Measurements from ENCODE around the gene CLCN7.

Gene CLCN7

GRCh38 chr16:1451702-1452392, 23.0 kb downstream of the CLCN7 start:
- no CpG with 5 or more reads among the region's 34 CpGs for WGBS (ENCODE audit: extremely low coverage, insufficient coverage, low lambda C conversion rate)
- Histone ChIP-seq H3K56ac (ENCODE audit: low read length) (no peak overlapping the region), H3K27ac (ENCODE audit: low read depth, low read length) (no peak overlapping the region), H3K4ac (ENCODE audit: low read depth, low read length) (no peak overlapping the region), H4K5ac (ENCODE audit: low read length) (no peak overlapping the region), H2BK5ac (ENCODE audit: low read length) (no peak overlapping the region), H3K79me1 (ENCODE audit: low read length) (no peaks in the 10 kb centered on the region), H3K18ac (ENCODE audit: low read length) (no peak overlapping the region), H4K8ac (ENCODE audit: low read depth, low read length) (no peak overlapping the region), H3K4me1 (ENCODE audit: control insufficient read depth, low read depth, low read length) (no peaks in the 10 kb centered on the region), H2BK120ac (ENCODE audit: low read depth, low read length) (no peak overlapping the region), H3K4me2 (ENCODE audit: low read length) (no peak overlapping the region), H3K27me3 (ENCODE audit: insufficient read depth, low read length, poor library complexity) (no peaks in the 10 kb centered on the region), H3K9ac (ENCODE audit: low read length) (no peak overlapping the region), H2BK15ac (replicated peaks; ENCODE audit: low read depth) (no peak overlapping the region), H3K36me3 (ENCODE audit: control insufficient read depth, insufficient read depth, low read length) (peaks cover 3% of the 10 kb centered on the region), H3K23ac (ENCODE audit: low read length) (no peak overlapping the region), H3K79me2 (ENCODE audit: control insufficient read depth, insufficient read depth, low read length) (no peaks in the 10 kb centered on the region), H3K4me3 (ENCODE audit: low read length) (no peak overlapping the region), H2AK5ac (ENCODE audit: low read length) (no peak overlapping the region)
- DNase-seq = no peak

- Histone ChIP-seq H4K8ac (ENCODE audit: low read depth, low read length) (no peak overlapping the region), H3K4me3 (ENCODE audit: low read length) (no peak overlapping the region), H3K4me2 (ENCODE audit: low read length) (no peak overlapping the region), H2BK5ac (ENCODE audit: low read length) (no peak overlapping the region), H2AK5ac (ENCODE audit: low read length) (no peak overlapping the region), H3K36me3 (ENCODE audit: control insufficient read depth, insufficient read depth, low read length) (peaks cover 3% of the 10 kb centered on the region), H3K18ac (ENCODE audit: low read length) (no peak overlapping the region), H3K79me2 (ENCODE audit: control insufficient read depth, insufficient read depth, low read length) (no peaks in the 10 kb centered on the region), H3K4ac (ENCODE audit: low read depth, low read length) (no peak overlapping the region), H3K27me3 (ENCODE audit: insufficient read depth, low read length, poor library complexity) (no peaks in the 10 kb centered on the region), H4K5ac (ENCODE audit: low read length) (no peak overlapping the region), H3K79me1 (ENCODE audit: low read length) (no peaks in the 10 kb centered on the region), H2BK15ac (replicated peaks; ENCODE audit: low read depth) (no peak overlapping the region), H3K4me1 (ENCODE audit: control insufficient read depth, low read depth, low read length) (no peaks in the 10 kb centered on the region), H3K9ac (ENCODE audit: low read length) (no peak overlapping the region), H2BK120ac (ENCODE audit: low read depth, low read length) (no peak overlapping the region), H3K56ac (ENCODE audit: low read length) (no peak overlapping the region), H3K27ac (ENCODE audit: low read depth, low read length) (no peak overlapping the region), H3K23ac (ENCODE audit: low read length) (no peak overlapping the region)
- no CpG with 5 or more reads among the region's 21 CpGs for WGBS (ENCODE audit: extremely low coverage, insufficient coverage, low lambda C conversion rate)
- DNase-seq = no peak
Measured at GRCh38 chr16:1450841-1451240, 24.0 kb downstream of the CLCN7 start.

GRCh38 chr16:1450218-1450617, 24.6 kb downstream of the CLCN7 start:
- Histone ChIP-seq H3K4me2 (ENCODE audit: low read length) (no peak overlapping the region), H3K79me1 (ENCODE audit: low read length) (no peaks in the 10 kb centered on the region), H3K36me3 (ENCODE audit: control insufficient read depth, insufficient read depth, low read length) (peaks cover 3% of the 10 kb centered on the region), H3K27ac (ENCODE audit: low read depth, low read length) (no peak overlapping the region), H4K5ac (ENCODE audit: low read length) (no peak overlapping the region), H3K56ac (ENCODE audit: low read length) (no peak overlapping the region), H3K4me3 (ENCODE audit: low read length) (no peak overlapping the region), H3K23ac (ENCODE audit: low read length) (no peak overlapping the region), H3K4me1 (ENCODE audit: control insufficient read depth, low read depth, low read length) (no peaks in the 10 kb centered on the region), H3K4ac (ENCODE audit: low read depth, low read length) (no peak overlapping the region), H2AK5ac (ENCODE audit: low read length) (no peak overlapping the region), H3K9ac (ENCODE audit: low read length) (no peak overlapping the region), H2BK5ac (ENCODE audit: low read length) (no peak overlapping the region), H2BK15ac (replicated peaks; ENCODE audit: low read depth) (no peak overlapping the region), H4K8ac (ENCODE audit: low read depth, low read length) (no peak overlapping the region), H3K27me3 (ENCODE audit: insufficient read depth, low read length, poor library complexity) (no peaks in the 10 kb centered on the region), H2BK120ac (ENCODE audit: low read depth, low read length) (no peak overlapping the region), H3K18ac (ENCODE audit: low read length) (no peak overlapping the region), H3K79me2 (ENCODE audit: control insufficient read depth, insufficient read depth, low read length) (no peaks in the 10 kb centered on the region)
- no CpG with 5 or more reads among the region's 29 CpGs for WGBS (ENCODE audit: extremely low coverage, insufficient coverage, low lambda C conversion rate)
- no peak for DNase-seq

GRCh38 chr16:1449201-1449788, 25.5 kb downstream of the CLCN7 start:
- H3K23ac ChIP-seq (ENCODE audit: low read length) = no peak overlapping the region
- no peaks in the 10 kb centered on the region for H3K27me3 ChIP-seq (ENCODE audit: insufficient read depth, low read length, poor library complexity)
- no peak overlapping the region for H3K9ac ChIP-seq (ENCODE audit: low read length)
- H3K27ac ChIP-seq (ENCODE audit: low read depth, low read length) = no peak overlapping the region
- H3K4me3 ChIP-seq (ENCODE audit: low read length) = no peak overlapping the region
- H3K56ac ChIP-seq (ENCODE audit: low read length) = no peak overlapping the region
- H2BK15ac ChIP-seq (replicated peaks; ENCODE audit: low read depth) = no peak overlapping the region
- H2AK5ac ChIP-seq (ENCODE audit: low read length) = no peak overlapping the region
- H3K18ac ChIP-seq (ENCODE audit: low read length) = no peak overlapping the region
- no peak overlapping the region for H4K5ac ChIP-seq (ENCODE audit: low read length)
- H3K36me3 ChIP-seq (ENCODE audit: control insufficient read depth, insufficient read depth, low read length) = peaks cover 3% of the 10 kb centered on the region
- WGBS (ENCODE audit: extremely low coverage, insufficient coverage, low lambda C conversion rate) = no CpG with 5 or more reads among the region's 25 CpGs
- H4K8ac ChIP-seq (ENCODE audit: low read depth, low read length) = no peak overlapping the region
- no peak overlapping the region for H3K4me2 ChIP-seq (ENCODE audit: low read length)
- no peaks in the 10 kb centered on the region for H3K4me1 ChIP-seq (ENCODE audit: control insufficient read depth, low read depth, low read length)
- no peak overlapping the region for H3K4ac ChIP-seq (ENCODE audit: low read depth, low read length)
- no peak for DNase-seq
- H2BK120ac ChIP-seq (ENCODE audit: low read depth, low read length) = no peak overlapping the region
- H3K79me2 ChIP-seq (ENCODE audit: control insufficient read depth, insufficient read depth, low read length) = no peaks in the 10 kb centered on the region
- H3K79me1 ChIP-seq (ENCODE audit: low read length) = no peaks in the 10 kb centered on the region
- no peak overlapping the region for H2BK5ac ChIP-seq (ENCODE audit: low read length)

- Histone ChIP-seq H3K9ac (ENCODE audit: low read length) (no peak overlapping the region), H3K56ac (ENCODE audit: low read length) (no peak overlapping the region), H3K27ac (ENCODE audit: low read depth, low read length) (no peak overlapping the region), H4K8ac (ENCODE audit: low read depth, low read length) (no peak overlapping the region), H3K18ac (ENCODE audit: low read length) (no peak overlapping the region), H3K4me3 (ENCODE audit: low read length) (no peak overlapping the region), H2BK5ac (ENCODE audit: low read length) (no peak overlapping the region), H3K27me3 (ENCODE audit: insufficient read depth, low read length, poor library complexity) (no peaks in the 10 kb centered on the region), H3K4me1 (ENCODE audit: control insufficient read depth, low read depth, low read length) (no peaks in the 10 kb centered on the region), H2BK15ac (replicated peaks; ENCODE audit: low read depth) (no peak overlapping the region), H3K79me1 (ENCODE audit: low read length) (no peaks in the 10 kb centered on the region), H2AK5ac (ENCODE audit: low read length) (no peak overlapping the region), H3K4ac (ENCODE audit: low read depth, low read length) (no peak overlapping the region), H3K79me2 (ENCODE audit: control insufficient read depth, insufficient read depth, low read length) (no peaks in the 10 kb centered on the region), H2BK120ac (ENCODE audit: low read depth, low read length) (no peak overlapping the region), H4K5ac (ENCODE audit: low read length) (no peak overlapping the region), H3K36me3 (ENCODE audit: control insufficient read depth, insufficient read depth, low read length) (peaks cover 3% of the 10 kb centered on the region), H3K23ac (ENCODE audit: low read length) (no peak overlapping the region), H3K4me2 (ENCODE audit: low read length) (no peak overlapping the region)
- no CpG with 5 or more reads among the region's 30 CpGs for WGBS (ENCODE audit: extremely low coverage, insufficient coverage, low lambda C conversion rate)
- DNase-seq = no peak
Measured at GRCh38 chr16:1448536-1449116, 26.2 kb downstream of the CLCN7 start.
